ENCODE measurements around the gene FPGT.
A peak's percentile ranks its signal among the peaks of the same experiment; 100 is the strongest.
"Not testable (repeated sequence)": the region's sequence is repeated elsewhere in the genome, so short reads cannot be mapped to it uniquely, and the experiment has no call there.

The FPGT gene

GRCh38 chr1:74197657-74198552 lies at the start of gene FPGT, which contains the start of gene LRRIQ3:
TSS of gene FPGT (plus strand) at chr1:74198242. CDS start at chr1:74198279, 37 bp downstream.
TSS of gene LRRIQ3 (minus strand) at chr1:74198176. CDS start at chr1:74183684, 14,492 bp downstream.
- peak; percentile 96 for DNase-seq

- DNase-seq = no peak
These were observed 38.0 kb upstream of the FPGT start for GRCh38 chr1:74160046-74160445.

- no peak for DNase-seq
These were observed 36.5 kb upstream of the FPGT start for GRCh38 chr1:74161497-74161896.

- DNase-seq = no peak
These were observed 35.7 kb upstream of the FPGT start for GRCh38 chr1:74162333-74162732.

- DNase-seq = not testable (repeated sequence)
These were observed 23.6 kb upstream of the FPGT start for GRCh38 chr1:74174423-74174822.

GRCh38 chr1:74180490-74180889 lies 17.6 kb upstream of the FPGT start:
- DNase-seq = no peak

GRCh38 chr1:74193908-74194307 lies 4.1 kb upstream of the FPGT start:
- DNase-seq = no peak

- no peak for DNase-seq
These were observed 2.7 kb upstream of the FPGT start for GRCh38 chr1:74195339-74195738.

- no peak for DNase-seq
These were observed 787 bp upstream of the FPGT start for GRCh38 chr1:74197255-74197654.

- DNase-seq = no peak
These were observed 1.5 kb downstream of the FPGT start for GRCh38 chr1:74199504-74199903.

- no peak for DNase-seq
These were observed 7.2 kb downstream of the FPGT start for GRCh38 chr1:74205266-74205665.

- DNase-seq = no peak
These were observed 17.2 kb downstream of the FPGT start for GRCh38 chr1:74215229-74215628.

GRCh38 chr1:74222701-74223100 lies 24.7 kb downstream of the FPGT start:
- no peak for DNase-seq

GRCh38 chr1:74223453-74223852 lies 25.4 kb downstream of the FPGT start:
- DNase-seq = no peak

- no peak for DNase-seq
These were observed 37.1 kb downstream of the FPGT start, which contains the start of gene TNNI3K for GRCh38 chr1:74235153-74235552. TSS of gene TNNI3K (plus strand) at chr1:74235387. CDS start at chr1:74235452, 65 bp downstream.

- no peak for DNase-seq
These were observed 38.4 kb downstream of the FPGT start for GRCh38 chr1:74236440-74236839.

- no peak for DNase-seq
These were observed 39.0 kb downstream of the FPGT start for GRCh38 chr1:74237035-74237434.

GRCh38 chr1:74237787-74238186 lies 39.7 kb downstream of the FPGT start:
- DNase-seq = no peak

- no peak for DNase-seq
These were observed 47.2 kb downstream of the FPGT start for GRCh38 chr1:74245168-74245772.

GRCh38 chr1:74246315-74246714 lies 48.3 kb downstream of the FPGT start:
- DNase-seq = no peak

- DNase-seq = no peak
These were observed 50.0 kb downstream of the FPGT start for GRCh38 chr1:74247881-74248528.

- DNase-seq = not testable (repeated sequence)
These were observed 55.3 kb downstream of the FPGT start for GRCh38 chr1:74253243-74253824.
